ENCODE results near the gene BCR.
"Not testable (repeated sequence)": the region's sequence is repeated elsewhere in the genome, so short reads cannot be mapped to it uniquely, and the experiment has no call there.

The BCR gene

DNA sequence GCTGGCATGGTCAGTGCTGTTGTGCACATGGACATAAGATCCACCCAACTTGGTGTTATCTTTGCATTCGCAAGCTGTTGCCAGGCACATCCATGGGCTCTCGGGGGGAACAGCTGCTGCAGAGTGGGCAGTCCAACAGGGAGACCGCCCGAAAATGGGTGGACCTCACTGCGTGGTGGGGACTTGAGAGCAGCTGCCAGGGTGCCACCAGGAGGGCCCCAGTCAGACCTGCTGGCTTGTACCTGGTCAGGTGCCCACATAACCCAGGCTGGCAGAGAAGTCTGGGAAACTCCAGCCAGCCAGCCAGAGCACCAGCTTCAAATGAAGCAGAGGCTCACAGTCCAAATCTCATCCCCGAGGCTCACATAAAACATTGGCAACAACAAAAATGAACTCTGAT, 120.2 kb downstream of the BCR start:
- no peak for DNase-seq

DNA sequence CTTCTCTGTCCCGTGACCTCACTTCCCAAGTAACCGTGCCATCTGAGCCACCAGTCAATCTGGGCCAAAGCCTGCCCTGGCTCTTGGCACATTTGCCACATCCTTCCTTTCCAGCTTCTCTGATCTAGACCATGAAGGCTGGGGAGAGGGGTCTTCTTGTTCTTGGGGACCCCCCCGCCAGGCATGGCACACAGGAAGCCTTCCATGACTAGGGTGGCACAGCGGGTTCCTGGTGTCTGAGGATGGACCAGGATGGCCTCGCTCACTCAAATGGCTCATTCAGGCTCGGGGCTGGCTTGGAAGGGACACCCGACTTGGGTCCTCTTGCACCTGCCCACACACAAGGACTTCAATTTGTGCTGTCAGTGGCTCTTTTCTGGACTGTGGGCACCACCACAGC, 121.3 kb downstream of the BCR start:
- no peak for DNase-seq

DNA sequence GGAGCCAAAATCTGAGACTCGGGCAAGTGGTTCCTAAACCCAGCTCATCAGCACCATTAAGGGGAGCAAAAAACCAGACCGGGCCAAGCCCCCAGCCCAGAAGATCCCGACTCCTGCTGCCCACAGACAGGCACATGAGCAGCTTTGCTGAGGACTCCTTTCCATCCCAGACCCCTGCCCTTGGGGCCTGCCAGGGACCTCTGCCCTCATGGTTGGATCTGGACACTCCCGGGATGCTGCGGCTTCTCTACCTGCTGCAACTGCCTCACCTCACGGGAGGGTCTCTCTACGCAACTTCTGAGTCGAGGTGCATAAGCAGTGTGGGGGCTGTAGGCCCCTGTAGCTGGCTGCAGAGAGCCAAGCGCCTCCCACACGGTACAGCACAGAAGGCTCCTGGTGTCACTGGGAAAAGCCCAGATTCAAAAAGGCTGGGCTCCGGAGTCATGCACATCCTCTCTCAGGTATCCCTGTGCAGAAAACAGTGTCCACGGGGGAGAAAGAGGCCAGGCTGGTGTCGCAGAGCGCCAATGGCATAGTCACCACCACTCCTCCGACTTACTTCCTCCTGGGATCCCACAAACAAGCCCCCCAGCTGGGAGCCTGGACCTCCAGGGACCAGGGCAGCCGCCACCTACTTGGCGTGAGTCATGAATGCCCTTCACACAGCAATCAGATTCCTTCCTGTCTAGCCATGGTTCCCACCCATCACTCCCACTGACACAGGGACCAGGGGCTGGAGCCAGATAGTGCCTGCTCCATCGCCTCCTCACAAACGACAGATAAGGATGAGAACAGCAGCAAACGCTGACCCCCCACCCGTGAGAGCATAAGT, 122.1 kb downstream of the BCR start:
- no peak for DNase-seq

DNA sequence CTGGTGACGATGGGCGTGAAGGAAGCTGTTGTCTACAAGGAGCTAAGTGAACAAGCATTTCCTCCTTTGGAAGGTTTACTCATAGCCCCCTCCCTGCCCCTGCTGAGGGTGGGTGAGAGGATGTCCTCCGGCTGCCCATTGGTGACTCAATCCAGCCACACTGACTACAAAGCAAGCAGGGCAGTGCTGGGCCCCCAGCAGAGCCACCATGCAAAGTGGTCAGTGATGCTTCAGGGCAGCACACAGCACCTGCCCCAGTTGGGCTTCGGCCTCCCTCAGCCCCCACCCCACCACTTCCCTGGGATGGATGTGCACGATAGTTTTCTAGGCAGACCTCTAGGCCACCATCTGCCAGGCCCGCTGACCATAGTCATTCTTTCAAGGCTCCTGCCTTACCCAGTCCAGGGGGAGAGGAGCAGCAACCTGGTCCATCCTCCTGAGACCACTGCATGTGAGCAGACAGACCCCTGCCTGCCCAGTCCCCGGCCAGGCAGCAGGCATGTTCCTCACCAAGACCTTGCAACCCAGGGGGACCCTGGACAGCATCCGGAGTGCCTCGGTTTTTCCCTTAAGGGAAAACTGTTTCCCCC, 125.1 kb downstream of the BCR start:
- DNase-seq = no peak

DNA sequence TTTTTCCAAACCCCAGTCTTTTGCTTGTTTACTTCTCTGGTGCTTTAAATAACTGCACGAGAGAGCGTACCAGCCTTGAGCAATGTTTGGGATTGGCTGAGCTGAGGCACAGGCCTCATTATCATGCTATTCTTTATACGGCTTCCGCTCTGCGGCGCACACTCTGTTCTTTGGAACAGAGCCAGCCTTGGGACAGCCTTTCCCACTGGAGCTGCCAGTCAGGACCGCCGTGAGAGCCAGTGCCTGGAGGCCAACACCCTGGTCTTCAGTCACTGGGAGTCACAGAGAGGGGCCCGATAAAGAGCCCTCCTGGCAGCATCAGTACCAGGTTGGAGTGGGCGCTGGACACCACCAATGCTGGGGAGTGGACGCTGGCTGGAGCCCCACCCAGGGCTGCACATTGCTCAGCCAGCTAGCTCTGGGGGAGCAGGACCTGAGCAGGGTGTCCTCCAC, 125.6 kb downstream of the BCR start:
- no peak for DNase-seq

DNA sequence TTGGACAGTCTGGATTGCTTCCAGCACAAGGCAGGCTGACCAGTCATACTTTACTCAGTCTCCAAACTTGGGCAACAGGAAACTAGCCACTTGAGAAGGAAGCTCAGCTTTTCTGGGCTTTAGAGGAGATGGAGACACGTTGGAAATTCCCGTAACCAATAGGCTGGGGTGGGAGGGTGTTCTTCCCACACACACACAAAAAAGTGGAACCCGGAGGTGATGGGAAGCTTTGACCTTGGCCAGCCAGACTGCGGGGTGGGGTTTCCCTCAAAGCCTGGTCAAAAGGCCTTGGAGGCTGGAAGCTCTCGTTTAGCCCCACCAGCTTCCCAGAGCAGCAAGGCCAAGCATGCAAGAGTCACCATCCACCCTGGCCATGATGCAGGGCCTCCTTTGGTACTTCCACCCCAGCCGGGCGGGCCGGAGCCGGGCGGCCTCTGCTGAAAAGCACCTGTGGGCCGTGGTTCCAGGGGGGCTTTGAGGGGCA, 126.2 kb downstream of the BCR start:
- no peak for DNase-seq

DNA sequence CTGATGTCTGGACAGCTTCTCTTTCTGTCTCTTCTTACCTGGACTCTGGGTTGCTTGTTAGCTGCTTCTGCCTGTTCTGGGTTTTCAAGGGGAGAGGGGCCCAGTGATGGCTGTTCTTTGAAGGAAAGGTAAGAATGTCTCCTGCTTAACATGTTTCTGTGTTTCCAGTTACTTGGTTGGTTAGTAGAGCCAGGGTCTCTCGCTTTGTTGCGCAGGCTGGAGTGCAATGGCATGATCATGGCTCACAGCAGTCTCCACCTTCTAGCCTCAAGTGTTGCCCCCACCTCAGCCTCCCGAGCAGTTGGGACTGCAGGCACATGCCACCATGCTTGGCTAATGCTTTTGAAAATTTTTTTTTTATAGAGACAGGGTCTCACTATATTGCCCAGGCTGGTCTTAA, 126.6 kb downstream of the BCR start:
- DNase-seq = no peak

DNA sequence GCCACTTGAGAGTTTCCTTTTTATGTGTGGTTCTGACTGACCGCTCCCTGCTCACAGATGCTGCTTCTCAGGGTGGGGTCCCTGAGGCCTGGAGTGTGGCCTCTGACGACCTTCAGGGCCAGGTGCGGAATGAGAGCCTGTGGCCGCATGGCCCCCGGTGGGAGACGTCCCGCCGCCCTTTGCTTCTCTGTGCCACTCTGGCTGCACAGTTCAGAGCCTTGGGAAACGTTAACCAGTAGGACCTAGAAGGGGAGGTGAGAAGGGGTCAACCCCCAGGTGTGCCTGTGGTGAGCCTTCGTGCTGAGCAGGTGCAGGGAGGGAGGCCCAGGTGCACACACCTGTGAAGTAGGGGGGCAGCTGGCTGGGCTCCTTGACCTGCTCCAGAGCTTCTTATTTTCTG, 127.2 kb downstream of the BCR start:
- DNase-seq = not testable (repeated sequence)

DNA sequence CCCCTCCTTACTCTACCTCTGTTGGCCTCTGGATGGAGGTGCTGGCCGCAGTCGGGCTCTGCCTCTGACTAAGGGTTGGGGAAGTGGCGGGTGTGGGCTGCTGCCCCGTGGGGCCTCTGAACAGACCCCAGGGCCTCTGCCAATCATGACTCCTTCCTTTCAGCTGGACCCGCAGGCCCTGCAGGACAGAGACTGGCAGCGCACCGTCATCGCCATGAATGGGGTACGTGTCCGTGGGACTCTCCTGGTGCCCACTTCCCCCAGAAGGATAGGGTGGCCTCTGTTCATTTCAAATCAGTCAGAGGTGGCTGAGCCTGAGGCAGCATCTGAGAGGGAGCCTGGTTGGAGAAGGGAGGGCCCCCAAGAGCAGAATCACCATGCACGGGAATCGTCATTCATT, 129.0 kb downstream of the BCR start:
- not testable (repeated sequence) for DNase-seq

DNA sequence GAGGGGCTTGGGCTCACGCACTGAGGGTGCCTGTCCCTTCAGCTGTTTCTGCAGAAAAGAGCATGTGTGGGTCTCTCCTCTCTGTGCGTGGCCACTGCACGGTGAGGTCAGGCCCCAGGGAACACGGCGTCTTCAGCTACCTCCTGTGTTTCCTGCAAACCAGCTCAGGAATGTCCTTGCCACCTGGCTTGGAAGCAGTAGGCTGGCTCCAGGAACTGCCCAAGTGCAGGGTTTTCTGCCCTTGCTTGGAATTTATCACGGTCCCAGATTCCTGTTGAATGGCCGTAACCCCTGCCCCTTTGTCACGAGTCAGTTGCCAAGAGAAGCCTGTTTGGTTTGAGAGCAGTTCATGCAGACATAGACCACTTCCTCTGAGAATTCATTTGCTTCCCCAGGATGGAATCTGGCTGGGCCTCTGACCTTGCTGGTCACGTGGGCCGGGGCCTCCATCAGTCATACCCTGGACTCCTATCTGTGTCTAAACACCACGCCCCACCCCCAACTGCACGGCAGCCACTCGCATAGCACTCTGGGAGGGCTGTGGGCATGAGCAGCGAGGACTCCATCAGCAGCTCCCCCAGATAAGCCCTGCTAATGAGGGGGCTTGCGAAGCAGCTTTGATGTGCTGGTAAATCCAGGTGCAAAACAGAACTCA, 130.3 kb downstream of the BCR start:
- DNase-seq = not testable (repeated sequence)

DNA sequence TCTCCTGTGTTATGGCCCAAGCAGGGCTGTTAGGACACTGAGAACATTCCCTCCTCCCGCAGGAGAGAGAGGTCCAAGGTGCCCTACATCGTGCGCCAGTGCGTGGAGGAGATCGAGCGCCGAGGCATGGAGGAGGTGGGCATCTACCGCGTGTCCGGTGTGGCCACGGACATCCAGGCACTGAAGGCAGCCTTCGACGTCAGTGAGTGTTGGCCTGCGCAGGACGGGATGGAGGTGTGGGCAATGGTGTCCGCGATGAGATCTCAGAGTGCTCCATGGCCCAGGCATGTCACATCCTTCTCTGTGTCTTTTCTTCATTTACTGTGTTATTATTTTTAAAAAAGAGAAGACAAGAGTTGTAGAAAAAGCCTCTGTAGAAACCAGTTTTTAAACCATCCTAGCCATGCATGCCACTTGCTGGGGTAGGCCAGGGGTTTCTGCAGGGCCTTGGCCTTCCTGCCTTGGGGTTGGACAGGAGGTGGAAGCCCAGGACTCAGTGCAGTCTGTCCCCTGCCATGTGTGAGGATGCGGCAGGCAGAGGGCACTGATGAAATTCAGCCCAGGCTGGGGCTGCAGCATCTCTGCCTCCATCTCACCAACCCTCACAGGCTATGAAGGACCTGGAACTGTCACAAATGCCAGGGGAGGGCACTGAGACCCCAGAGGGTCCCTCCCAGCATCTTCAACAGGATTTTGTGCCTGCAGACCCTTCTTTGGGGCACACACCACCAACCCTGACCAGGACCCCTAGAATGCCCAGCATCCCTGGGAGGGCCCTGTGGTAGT, 131.5 kb downstream of the BCR start:
- not testable (repeated sequence) for DNase-seq

DNA sequence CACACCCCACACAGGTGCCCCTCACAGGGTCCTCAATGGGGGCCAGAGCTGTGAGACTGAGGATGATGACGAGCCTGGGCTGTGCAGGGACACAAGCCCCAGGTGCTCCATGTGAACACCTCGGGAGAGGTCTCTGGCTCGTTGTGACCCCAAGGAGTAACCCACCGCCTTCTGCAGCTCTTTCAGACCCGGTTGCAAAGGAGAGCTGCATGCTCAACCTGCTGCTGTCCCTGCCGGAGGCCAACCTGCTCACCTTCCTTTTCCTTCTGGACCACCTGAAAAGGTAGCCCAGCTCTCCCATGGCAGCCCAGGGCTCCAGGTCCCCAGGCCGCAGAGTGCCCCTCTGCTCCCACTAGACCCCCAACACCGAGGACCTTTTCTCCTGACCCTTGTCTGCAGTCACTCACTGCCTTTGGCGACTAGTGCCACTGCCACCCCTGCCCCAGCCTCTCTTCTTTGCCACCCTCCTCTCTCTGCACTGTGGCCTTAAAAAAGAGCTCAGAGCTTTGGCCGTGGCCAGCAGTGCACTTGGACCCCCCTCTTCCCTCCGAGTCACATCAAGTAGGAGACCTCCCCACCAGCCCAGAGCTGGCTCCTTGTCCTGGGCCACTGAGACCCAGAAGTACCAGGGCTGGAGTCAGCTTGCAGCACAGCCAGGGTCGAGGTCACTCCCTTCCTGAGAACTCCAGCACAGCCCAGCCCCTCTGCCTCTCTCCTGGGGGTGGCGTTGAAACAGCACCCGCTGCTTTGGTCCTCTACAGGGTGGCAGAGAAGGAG, 133.7 kb downstream of the BCR start:
- no peak for DNase-seq

DNA sequence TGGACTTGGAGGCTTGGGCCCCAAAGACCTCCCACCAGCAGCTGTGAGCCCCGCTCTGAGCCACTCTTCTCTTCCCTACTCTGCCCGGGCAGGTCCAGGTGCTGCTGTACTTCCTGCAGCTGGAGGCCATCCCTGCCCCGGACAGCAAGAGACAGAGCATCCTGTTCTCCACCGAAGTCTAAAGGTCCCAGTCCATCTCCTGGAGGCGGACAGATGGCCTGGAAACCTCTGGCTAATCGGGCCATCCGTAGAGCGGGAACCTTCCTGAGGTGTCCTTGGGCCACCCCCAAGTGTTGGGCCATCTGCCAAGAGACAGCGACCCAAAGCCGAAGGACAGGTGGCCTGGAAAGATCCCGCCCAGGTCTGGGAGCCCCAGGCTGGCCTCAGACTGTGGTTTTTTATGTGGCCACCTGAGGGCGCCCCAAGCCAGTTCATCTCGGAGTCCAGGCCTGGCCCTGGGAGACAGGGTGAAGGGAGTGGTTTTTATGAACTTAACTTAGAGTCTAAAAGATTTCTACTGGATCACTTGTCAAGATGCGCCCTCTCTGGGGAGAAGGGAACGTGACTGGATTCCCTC, 135.1 kb downstream of the BCR start:
- peak; percentile 18 for DNase-seq

DNA sequence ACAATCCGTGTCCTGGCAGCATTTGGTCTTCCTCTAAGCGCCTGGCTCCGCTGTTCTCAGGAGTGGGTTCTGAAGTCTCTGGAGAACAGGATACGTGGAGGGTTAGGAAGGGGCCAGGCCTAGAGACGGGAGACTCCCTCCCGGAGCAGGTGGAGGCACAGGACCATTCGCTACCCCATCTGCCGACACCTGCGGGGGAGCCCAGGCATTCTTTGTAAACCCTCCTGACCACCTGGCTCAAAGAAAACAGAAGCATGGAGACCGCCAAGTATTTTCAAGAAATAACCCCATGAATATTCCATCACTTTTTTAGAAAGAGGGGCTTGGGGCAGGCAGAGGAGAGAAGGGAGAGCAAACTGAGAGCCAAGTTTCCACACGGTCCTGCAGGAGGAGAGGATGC, 136.3 kb downstream of the BCR start:
- DNase-seq = not testable (repeated sequence)

DNA sequence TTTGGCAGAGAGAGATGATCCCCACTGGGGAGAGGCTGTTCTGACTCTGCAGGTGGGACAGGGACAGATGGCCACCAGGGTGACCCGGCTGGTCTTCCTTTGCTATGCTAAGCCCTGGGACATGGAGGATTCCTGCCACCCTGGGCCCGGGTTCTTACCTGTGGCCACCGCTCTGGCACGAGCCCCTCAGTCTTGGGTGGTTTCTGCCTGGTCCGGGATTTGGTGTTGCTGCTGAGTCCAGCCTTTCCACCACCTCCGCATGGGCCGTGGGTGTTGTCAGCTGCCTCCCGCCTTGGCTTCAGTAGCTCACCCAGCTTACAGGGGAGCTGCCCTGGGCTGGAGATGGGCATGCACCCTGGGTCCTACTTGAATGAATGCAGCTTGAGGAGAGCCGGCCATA, 138.0 kb downstream of the BCR start:
- not testable (repeated sequence) for DNase-seq

DNA sequence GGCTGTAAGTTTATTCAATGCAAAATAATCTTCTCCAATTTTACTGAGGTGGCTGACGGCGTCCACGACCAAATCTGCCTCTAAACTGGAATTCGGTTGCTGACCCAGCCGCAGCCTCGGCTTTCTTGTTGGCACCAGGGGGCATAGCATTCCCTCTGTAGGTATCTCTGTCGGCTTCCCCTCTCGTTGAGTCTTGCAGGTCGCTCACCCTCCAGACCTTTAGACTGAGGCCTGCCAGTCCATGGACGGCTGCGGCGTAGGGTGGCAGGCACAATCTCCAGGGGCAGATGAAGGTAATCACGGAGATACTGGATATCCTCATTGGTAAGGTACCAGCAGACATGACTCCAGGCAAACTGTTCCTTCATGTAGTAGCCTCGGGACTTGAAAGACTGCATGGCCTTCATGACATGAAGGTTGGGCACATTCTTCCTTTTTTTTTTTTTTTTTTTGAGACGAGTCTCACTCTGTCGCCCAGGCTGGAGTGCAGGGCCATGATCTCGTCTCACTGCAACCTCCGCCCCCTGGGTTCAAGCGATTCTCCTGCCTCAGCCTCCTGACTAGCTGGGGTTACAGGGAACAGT, 142.3 kb downstream of the BCR start:
- not testable (repeated sequence) for DNase-seq

DNA sequence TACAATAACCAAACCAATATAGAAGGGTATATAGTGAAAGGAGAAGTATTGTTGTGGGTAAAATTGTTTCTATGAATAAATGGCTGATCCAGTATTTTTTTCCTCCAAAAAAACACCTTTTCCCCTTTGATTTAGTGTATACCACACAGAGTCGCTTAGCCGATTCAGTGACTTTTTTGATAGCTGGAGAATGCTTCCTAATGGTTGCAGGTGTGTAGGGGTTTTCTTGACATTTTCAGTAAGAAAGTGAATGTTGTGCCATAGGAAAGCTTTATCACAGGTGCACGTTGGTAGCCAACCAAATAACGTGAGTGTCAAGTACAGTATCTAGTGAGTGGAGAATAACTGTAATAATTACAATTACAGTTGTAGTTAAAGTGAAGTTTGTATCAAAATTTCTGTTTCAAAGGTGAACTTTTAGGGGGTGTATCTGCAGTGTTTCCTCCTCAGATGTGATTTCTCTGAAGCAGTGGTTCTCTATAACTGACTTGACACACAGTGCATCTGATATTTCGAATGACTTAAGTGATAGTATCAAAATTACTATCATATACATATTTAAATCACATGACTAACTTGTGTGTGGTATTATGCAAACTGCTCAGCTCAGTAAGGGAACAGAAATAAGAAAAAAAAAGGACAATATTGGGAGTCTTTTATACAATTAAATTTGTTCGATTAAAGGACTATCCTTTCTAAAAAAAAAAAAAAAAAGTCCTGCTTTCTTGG, 143.8 kb downstream of the BCR start:
- DNase-seq = not testable (repeated sequence)

DNA sequence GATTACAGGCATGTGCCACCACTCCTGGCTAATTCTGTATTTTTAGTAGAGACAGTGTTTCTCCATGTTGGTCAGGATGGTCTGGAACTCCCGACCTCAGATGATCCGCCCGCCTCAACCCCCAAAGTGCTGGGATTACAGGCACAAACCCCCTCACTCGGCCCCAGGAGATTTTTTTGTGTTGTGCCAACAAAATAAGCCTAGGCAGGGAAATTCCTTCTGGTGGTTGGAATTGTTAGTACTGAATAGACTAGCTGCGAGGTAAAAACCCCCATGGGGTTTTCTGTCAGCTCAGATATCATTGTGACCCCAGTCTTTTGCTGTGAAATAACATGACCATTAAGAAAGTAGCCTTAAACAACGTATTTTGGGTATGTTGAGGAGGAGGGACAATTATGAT, 144.9 kb downstream of the BCR start:
- DNase-seq = no peak

DNA sequence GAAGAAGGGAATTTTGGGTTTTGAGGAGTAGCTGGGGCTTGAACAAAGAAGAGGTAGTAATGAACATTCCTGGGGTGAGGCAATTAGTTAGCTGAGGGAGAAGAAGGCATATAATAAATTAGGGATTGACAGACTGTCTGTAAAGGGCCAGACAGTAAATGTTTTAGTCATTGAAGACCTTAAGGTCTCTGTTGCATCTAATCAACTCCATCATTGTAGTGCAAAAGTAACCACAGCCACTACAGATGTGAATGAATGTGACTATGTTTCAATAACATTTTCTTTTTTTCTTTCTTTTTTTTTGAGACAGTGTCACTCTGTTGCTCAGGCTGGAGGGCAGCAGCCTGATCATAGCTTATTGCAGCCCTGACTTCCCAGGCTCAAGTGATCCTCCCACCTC, 153.5 kb downstream of the BCR start:
- not testable (repeated sequence) for DNase-seq

DNA sequence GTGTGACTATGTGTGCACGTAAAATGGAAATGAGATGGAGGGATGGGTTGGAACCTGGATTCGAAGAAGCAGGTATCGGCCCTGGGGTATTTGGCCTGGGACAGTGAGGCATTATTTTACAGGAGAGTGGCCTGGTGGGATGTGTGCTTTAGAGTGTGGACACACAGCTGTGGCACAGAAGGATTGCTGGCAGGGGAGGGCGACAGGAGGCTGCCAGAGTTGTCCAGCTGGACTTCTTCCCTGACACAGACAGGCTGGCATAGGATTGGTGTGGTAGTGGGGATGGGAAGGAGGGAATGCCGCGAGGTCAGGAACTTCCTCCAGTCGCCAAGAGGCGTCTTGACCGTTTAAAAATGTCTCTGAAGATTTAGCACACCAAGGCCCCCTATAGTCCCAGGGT, 157.4 kb downstream of the BCR start:
- DNase-seq = not testable (repeated sequence)

Measured in NCI-H1694 treated with DMSO at 0.1 percent for 48 hours (cell line).